Endothelial cell (in vitro differentiated cells): ENCODE measurements around the gene MUC4. TPM values are rescaled to one million over a fixed set of nuclear protein-coding genes. Genes with fewer than 3 reads are reported as not detected.
"Not testable (repeated sequence)": the region's sequence is repeated elsewhere in the genome, so short reads cannot be mapped to it uniquely, and the experiment has no call there.

Experiments
- DNase-seq: peaks from one replicate; pipeline ENCODE4 v3.0.0; 2021; ENCODE audit warnings: low spot score
- H3K27ac Mint-ChIP-seq: one replicate; pipeline ENCODE4 v1.8.0; 2021; ENCODE audit warnings: mixed read lengths, inconsistent platforms; ENCODE audit not compliant: unreplicated experiment
- H3K27me3 Mint-ChIP-seq: one replicate; pipeline ENCODE4 v1.8.0; 2021; ENCODE audit warnings: mild to moderate bottlenecking, moderate library complexity, mixed read lengths, inconsistent platforms; ENCODE audit not compliant: unreplicated experiment
- H3K36me3 Mint-ChIP-seq: one replicate; pipeline ENCODE4 v1.8.0; 2021; ENCODE audit warnings: mild to moderate bottlenecking, low read depth, mixed read lengths, inconsistent platforms; ENCODE audit not compliant: unreplicated experiment
- H3K4me1 Mint-ChIP-seq: one replicate; pipeline ENCODE4 v1.8.0; 2021; ENCODE audit warnings: mild to moderate bottlenecking, mixed read lengths, inconsistent platforms; ENCODE audit not compliant: unreplicated experiment
- H3K4me3 Mint-ChIP-seq: one replicate; pipeline ENCODE4 v1.8.0; 2021; ENCODE audit warnings: mild to moderate bottlenecking, mixed read lengths, inconsistent platforms; ENCODE audit not compliant: unreplicated experiment
- H3K9me3 Mint-ChIP-seq: one replicate; pipeline ENCODE4 v1.8.0; 2021; ENCODE audit warnings: mixed read lengths, inconsistent platforms; ENCODE audit not compliant: unreplicated experiment
- total RNA-seq: library from RNA; stranded (reverse); fragmentation: NEBNext Ultra II Directional; extraction: Animal tissue kit (Norgen Biotek cat#: 25700); gene quantifications from one replicate; pipeline ENCODE4 v1.2.1, GENCODE V29; 2021; ENCODE audit not compliant: unreplicated experiment
- TF ChIP-seq, protein P1 (sequence below): fragments of 200-600 bp; sonication (generic); IDR thresholded peaks from one replicate; pipeline ENCODE4 v1.5.0; 2021; ENCODE audit warnings: antibody characterized with exemption; ENCODE audit not compliant: unreplicated experiment

Gene MUC4
- total RNA-seq, 1 donor from 2014 or later, result 0.05 TPM

DNA sequence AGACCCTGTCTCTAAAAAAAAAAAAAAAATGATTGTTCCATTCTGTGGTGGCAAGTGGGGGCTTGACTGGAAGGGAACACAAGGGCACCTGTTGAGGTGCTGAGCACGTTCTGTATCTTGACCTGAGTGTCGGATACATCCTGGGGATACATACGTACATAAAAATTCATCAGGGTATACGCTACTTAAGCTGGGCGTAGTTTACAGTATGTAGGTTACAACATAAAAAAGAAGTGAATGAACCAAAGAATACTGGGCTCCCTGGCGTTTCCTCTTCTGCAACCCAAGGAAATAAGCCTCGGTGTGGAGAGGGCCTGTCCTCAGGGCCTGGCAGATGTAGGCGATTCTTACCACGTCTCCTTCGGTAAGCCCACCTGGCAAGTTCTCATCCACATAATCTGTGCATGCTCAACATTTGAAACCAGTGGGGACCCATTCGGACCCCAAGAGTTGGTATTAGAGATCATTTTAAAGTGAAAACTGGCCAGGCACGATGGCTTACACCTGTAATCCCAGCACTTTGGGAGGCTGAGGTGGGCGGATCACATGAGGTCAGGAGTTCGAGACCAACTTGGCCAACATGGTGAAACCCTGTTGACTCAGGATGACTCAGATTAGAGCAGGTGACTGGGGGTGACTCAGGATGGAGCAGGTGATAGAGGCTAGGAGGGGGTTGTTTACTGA lies 96.0 kb downstream of the MUC4 start:
- H3K9me3 Mint-ChIP-seq, result no peaks in the 10 kb centered on the region
- H3K4me3 Mint-ChIP-seq, result no peak overlapping the region
- H3K36me3 Mint-ChIP-seq, result peaks cover 5% of the 10 kb centered on the region
- H3K27ac Mint-ChIP-seq, result no peak overlapping the region
- no peak for DNase-seq
- TF ChIP-seq, protein P1, sequence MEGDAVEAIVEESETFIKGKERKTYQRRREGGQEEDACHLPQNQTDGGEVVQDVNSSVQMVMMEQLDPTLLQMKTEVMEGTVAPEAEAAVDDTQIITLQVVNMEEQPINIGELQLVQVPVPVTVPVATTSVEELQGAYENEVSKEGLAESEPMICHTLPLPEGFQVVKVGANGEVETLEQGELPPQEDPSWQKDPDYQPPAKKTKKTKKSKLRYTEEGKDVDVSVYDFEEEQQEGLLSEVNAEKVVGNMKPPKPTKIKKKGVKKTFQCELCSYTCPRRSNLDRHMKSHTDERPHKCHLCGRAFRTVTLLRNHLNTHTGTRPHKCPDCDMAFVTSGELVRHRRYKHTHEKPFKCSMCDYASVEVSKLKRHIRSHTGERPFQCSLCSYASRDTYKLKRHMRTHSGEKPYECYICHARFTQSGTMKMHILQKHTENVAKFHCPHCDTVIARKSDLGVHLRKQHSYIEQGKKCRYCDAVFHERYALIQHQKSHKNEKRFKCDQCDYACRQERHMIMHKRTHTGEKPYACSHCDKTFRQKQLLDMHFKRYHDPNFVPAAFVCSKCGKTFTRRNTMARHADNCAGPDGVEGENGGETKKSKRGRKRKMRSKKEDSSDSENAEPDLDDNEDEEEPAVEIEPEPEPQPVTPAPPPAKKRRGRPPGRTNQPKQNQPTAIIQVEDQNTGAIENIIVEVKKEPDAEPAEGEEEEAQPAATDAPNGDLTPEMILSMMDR, result no peak
- peaks cover 1% of the 10 kb centered on the region for H3K27me3 Mint-ChIP-seq
- H3K4me1 Mint-ChIP-seq, result no peaks in the 10 kb centered on the region

DNA sequence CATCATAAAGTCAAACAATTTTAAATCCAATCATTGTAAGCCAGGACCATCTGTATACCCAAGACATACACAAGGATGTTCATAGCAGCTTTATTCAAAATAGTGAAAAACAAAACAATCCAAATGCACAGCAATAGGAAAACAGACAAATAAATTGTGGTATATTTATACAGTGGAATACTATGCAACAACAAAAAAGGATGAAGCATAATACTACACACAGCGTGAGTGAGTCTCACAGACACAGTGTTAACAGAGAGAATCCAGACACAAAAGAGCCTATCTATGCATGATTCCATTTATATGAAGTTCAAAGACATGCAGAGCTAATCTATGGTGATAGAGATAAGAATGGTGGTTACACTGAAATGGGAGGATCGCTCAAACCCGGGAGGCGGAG lies 96.6 kb downstream of the MUC4 start:
- H3K27me3 Mint-ChIP-seq, result peaks cover 1% of the 10 kb centered on the region
- H3K4me3 Mint-ChIP-seq, result no peak overlapping the region
- TF ChIP-seq, protein P1, result no peak
- DNase-seq, result no peak
- no peaks in the 10 kb centered on the region for H3K4me1 Mint-ChIP-seq
- H3K36me3 Mint-ChIP-seq, result peaks cover 5% of the 10 kb centered on the region
- no peaks in the 10 kb centered on the region for H3K9me3 Mint-ChIP-seq
- H3K27ac Mint-ChIP-seq, result no peak overlapping the region

DNA sequence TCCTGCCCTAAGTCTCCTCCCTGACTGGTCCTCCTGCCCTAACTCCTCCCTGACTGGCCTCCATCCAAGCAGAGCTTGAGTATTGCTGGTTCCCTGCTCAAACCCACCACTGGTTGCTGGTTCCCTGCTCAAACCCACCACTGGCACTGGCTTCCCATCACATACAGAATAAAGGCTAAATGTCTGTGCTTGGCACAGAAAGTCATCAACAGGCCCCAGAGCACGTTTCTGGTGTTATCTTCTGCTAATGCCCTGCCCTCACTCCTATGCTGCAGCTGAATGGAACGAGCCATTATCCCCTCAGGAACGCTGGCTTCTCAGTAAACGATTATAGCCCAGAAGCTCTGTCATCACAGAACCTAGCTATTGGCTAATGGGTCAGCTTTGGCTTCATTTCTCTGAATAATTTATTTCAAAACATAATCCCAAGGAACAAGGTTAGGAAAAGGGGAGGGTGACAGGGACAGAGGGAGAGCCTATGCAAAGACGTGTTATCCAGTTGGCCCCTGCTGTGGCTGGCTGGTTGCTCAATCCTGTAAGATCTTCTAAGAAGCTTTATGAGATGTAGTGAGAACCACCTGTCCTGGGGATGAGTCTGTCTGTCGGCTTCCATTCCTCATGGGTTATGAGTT lies 97.2 kb downstream of the MUC4 start:
- peaks cover 1% of the 10 kb centered on the region for H3K27me3 Mint-ChIP-seq
- no peaks in the 10 kb centered on the region for H3K9me3 Mint-ChIP-seq
- H3K36me3 Mint-ChIP-seq, result peaks cover 5% of the 10 kb centered on the region
- TF ChIP-seq, protein P1, result no peak
- H3K27ac Mint-ChIP-seq, result no peak overlapping the region
- DNase-seq, result no peak
- no peaks in the 10 kb centered on the region for H3K4me1 Mint-ChIP-seq
- no peak overlapping the region for H3K4me3 Mint-ChIP-seq

DNA sequence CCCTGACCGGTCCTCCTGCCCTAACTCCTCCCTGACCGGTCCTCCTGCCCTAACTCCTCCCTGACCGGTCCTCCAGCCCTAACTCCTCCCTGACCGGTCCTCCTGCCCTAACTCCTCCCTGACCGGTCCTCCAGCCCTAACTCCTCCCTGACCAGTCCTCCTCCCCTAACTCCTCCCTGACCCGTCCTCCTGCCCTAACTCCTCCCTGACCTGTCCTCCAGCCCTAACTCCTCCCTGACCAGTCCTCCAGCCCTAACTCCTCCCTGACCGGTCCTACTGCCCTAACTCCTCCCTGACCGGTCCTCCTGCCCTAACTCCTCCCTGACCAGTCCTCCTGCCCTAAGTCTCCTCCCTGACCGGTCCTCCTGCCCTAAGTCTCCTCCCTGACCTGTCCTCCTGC lies 98.6 kb downstream of the MUC4 start:
- H3K4me3 Mint-ChIP-seq, DNase-seq, H3K27ac Mint-ChIP-seq, H3K36me3 Mint-ChIP-seq, H3K9me3 Mint-ChIP-seq, H3K4me1 Mint-ChIP-seq, H3K27me3 Mint-ChIP-seq: not testable (repeated sequence)

DNA sequence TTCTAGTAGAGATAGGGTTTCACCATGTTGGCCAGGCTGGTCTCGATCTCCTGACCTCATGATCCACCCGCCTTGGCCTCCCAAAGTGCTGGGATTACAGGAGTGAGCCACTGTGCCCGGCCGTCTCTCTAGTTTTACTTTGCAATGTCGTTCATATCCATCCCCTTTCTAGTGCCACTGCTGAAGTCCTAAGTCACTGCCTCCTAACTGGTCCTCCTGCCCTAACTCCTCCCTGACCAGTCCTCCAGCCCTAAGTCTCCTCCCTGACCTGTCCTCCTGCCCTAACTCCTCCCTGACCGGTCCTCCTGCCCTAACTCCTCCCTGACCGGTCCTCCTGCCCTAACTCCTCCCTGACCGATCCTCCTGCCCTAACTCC lies 99.2 kb downstream of the MUC4 start:
- not testable (repeated sequence) for H3K4me3 Mint-ChIP-seq, H3K4me1 Mint-ChIP-seq, H3K36me3 Mint-ChIP-seq, DNase-seq, H3K9me3 Mint-ChIP-seq, H3K27ac Mint-ChIP-seq, H3K27me3 Mint-ChIP-seq

DNA sequence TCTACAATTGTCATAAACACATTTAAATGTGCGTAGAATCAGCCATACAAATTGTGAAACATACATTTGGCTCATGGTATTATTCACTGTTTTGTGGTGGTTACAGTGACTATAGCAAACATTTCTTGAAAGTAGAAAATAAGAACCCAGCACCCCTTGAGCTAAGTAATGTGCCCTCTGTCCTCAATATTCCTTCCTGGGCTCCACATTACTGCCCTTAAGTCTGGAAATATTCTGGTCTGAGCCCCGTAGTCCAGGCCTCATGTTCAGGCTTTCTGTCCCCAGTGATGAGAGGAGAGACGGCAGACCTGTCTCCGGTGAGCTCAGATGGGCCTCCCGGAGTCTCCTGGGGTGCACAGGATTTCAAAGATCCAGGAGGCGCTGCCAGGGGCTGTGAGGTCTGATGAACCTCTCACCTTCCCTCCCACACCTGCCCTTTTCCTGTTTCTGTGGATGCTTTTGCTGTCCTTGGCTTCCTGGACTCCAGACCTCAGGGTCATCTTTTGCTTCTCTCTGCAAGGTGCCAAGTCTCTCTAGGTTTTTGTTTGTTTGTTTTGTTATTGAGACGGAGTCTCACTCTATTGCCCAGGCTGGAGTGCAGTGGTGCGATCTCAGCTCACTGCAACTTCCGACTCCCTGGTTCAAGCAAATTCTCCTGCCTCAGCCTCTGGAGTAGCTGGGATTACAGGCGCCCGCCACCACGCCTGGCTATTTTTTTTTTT lies 99.8 kb downstream of the MUC4 start:
- no peak overlapping the region for H3K27ac Mint-ChIP-seq
- no peak overlapping the region for H3K4me3 Mint-ChIP-seq
- TF ChIP-seq, protein P1, result no peak
- peaks cover 4% of the 10 kb centered on the region for H3K27me3 Mint-ChIP-seq
- no peaks in the 10 kb centered on the region for H3K9me3 Mint-ChIP-seq
- DNase-seq, result no peak
- H3K4me1 Mint-ChIP-seq, result no peaks in the 10 kb centered on the region
- peaks cover 9% of the 10 kb centered on the region for H3K36me3 Mint-ChIP-seq

DNA sequence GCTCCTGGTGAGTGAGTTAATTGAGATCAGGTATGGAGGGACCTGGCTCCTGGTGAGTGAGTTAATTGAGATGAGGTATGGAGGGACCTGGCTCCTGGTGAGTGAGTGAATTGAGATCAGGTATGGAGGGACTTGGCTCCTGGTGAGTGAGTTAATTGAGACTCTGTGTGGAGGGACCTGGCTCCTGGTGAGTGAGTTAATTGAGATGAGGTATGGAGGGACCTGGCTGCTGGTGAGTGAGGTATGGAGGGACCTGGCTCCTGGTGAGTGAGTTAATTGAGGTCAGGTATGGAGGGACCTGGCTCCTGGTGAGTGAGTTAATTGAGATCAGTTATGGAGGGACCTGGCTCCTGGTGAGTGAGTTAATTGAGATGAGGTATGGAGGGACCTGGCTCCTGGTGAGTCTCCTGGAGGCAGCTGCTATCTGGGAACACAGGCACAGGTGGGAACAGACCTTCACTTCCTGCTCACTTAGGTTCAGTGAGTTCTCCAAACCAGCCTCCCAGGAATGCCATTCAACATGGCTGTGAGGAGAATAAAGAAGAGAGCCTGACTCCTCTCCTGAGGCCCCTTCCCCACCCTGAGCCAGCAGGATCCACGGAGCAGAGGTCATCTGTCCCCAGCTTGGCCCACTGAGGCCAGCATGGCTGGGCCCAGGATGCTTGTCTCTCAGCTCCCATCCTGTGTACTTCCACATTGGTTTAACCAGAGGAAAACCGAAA lies 100.5 kb downstream of the MUC4 start:
- not testable (repeated sequence) for DNase-seq, H3K27ac Mint-ChIP-seq, H3K4me1 Mint-ChIP-seq, H3K27me3 Mint-ChIP-seq, H3K36me3 Mint-ChIP-seq, H3K4me3 Mint-ChIP-seq, H3K9me3 Mint-ChIP-seq
